Measurements from ENCODE around the gene RBMS2. TPM values are rescaled to one million over a fixed set of nuclear protein-coding genes. Genes with fewer than 3 reads are reported as not detected.

RBMS2 gene
- total and polyA plus RNA-seq, 9 of the 15 experiments (the other 6 are each of a cell fraction or from before 2014, with no cell fraction given): 0.08 to 10.5 (median 0.31) TPM

DNA sequence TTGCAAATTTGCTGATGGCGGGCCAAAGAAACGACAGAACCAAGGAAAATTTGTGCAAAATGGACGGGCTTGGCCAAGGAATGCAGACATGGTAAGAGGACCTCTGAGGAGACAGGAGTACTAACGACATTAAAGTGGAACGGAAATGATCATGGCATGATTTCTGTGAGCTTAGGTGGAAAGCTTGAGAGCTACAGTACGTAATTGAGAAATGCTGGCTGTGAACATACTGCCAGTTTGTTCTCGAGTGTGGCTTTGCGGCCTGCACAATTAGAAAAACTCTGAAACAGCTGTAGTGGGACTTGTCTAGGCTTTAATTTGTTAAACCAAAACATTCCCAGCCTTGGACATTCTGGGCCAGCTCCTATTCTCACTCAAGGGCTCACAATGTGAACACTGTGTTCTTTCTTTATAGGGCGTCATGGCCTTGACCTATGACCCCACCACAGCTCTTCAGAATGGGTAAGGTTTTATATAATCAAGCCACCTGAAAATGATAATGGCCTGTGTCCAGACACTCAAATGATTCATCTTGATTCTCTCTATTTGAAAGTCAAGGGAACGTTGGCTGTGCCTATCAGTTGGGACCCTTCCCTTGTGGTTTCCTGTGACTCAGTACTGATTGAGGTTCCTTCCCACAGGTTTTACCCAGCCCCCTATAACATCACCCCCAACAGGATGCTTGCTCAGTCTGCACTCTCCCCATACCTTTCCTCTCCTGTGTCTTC is 60.0 kb downstream of the RBMS2 start (continued):
- TF ChIP-seq ZNF551 (CRISPR knock-in tag; IDR thresholded peaks at IDR 0.05) (no peak), ZNF561 (CRISPR knock-in tag; conservative IDR thresholded peaks at IDR 0.05) (no peak), ZNF644 (tag; IDR thresholded peaks at IDR 0.05; ENCODE audit: low read depth) (no peak), KDM4B (IDR thresholded peaks at IDR 0.05; ENCODE audit: borderline replicate concordance in 2 of 2, low read depth in 1 of 2) (no peak), ZBTB7A (IDR thresholded peaks at IDR 0.05; ENCODE audit: borderline replicate concordance, control insufficient read depth, low read depth, low read length) (peak; percentile 58; the same call in 1 of the 2 replicates), NCOR1 (IDR thresholded peaks at IDR 0.05) (peak; percentile 52), STAG1 (CRISPR knock-in tag; IDR thresholded peaks at IDR 0.05; ENCODE audit: borderline replicate concordance) (no peak), ZNF274 (IDR thresholded peaks at IDR 0.05; ENCODE audit: borderline replicate concordance, low read depth, low read length) (no peak), ARID1B (IDR thresholded peaks at IDR 0.05) (peak; percentile 78), ZNF766 (CRISPR knock-in tag; conservative IDR thresholded peaks at IDR 0.05) (no peak)
- TF ChIP-seq, protein P1, sequence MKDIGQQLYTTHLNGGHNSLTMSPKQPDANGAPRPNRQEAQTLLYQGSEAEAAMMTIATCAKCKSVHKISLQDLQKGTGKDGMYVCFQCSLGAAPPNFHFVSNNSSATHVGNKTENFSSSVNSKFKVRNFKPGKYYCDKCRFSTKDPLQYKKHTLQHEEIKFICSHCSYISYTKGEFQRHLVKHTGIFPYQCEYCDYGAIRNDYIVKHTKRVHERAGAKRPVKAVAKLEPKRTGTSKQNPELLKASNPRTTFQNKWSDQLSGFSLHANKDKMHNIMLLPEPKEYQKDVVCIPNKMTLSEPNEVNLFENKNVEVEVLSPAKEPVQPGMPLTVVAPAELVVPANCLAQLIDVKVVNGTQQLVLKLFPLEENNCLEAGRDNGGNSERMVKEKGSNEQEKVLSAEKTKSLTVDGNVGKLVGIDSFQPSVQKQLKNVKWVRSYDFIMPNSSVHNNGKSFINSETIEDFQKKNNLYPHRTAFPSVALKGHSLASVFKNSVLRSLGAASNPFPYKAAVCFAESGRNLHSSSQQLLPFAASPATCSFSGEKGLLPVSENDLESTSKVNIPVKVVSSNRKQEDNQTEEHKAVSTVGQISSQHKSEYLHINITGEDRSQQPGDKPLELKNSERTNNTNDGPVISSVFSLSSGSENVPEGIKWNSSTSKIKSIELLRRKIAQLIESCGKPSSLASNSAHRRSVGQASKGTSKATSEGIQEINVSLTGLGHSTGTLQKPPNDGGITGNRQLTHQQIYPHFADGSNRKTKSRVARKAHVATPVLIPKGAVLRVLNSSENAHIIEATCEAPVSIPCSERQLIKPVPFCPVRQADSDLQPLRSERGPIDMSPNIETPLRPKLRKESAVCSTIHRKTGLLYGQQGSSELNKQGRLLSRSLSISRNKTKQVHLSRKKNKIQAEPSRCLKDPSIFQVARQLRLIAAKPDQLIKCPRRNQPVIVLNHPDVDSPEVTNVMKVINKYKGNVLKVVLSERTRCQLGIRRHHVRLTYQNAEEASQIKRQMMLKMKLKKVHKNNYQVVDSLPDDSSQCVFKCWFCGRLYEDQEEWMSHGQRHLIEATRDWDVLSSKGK (CRISPR knock-in tag; IDR thresholded peaks at IDR 0.05): no peak
- TF ChIP-seq, protein P2, sequence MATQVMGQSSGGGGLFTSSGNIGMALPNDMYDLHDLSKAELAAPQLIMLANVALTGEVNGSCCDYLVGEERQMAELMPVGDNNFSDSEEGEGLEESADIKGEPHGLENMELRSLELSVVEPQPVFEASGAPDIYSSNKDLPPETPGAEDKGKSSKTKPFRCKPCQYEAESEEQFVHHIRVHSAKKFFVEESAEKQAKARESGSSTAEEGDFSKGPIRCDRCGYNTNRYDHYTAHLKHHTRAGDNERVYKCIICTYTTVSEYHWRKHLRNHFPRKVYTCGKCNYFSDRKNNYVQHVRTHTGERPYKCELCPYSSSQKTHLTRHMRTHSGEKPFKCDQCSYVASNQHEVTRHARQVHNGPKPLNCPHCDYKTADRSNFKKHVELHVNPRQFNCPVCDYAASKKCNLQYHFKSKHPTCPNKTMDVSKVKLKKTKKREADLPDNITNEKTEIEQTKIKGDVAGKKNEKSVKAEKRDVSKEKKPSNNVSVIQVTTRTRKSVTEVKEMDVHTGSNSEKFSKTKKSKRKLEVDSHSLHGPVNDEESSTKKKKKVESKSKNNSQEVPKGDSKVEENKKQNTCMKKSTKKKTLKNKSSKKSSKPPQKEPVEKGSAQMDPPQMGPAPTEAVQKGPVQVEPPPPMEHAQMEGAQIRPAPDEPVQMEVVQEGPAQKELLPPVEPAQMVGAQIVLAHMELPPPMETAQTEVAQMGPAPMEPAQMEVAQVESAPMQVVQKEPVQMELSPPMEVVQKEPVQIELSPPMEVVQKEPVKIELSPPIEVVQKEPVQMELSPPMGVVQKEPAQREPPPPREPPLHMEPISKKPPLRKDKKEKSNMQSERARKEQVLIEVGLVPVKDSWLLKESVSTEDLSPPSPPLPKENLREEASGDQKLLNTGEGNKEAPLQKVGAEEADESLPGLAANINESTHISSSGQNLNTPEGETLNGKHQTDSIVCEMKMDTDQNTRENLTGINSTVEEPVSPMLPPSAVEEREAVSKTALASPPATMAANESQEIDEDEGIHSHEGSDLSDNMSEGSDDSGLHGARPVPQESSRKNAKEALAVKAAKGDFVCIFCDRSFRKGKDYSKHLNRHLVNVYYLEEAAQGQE (IDR thresholded peaks at IDR 0.05; ENCODE audit: borderline replicate concordance): no peak
- TF ChIP-seq, protein P2 (CRISPR knock-in tag; IDR thresholded peaks at IDR 0.05; ENCODE audit: low read depth): no peak

All from K562 (cell line).